Neural cell (in vitro differentiated cells): ENCODE results near the gene BPIFB4. TPM values are rescaled to one million over a fixed set of nuclear protein-coding genes. Genes with fewer than 3 reads are reported as not detected.

Experiments used
- H2AFZ ChIP-seq: fragments of 200-600, 300-800 bp; sonication (generic), shearing (Covaris generic); 2 replicates; pipeline ENCODE4 v1.6.0; 2014; ENCODE audit warnings: low read depth, mild to moderate bottlenecking, antibody characterized with exemption, low read length, moderate library complexity
- H3F3A ChIP-seq: fragments of 200-600 bp; shearing (Covaris generic); 2 replicates; pipeline ENCODE4 v1.6.1; 2016; ENCODE audit warnings: mild to moderate bottlenecking, moderate library complexity, mixed read lengths, antibody characterized with exemption, low read length; ENCODE audit not compliant: insufficient read depth, poor library complexity, severe bottlenecking
- H3K27ac ChIP-seq: fragments of 200-600, 300-800 bp; sonication (generic), shearing (Covaris generic); 2 replicates; pipeline ENCODE4 v1.5.1; 2014; ENCODE audit warnings: mild to moderate bottlenecking, low read length, moderate library complexity
- H3K27me3 ChIP-seq: fragments of 300-800, 200-600 bp; sonication (generic), shearing (Covaris generic); 2 replicates; pipeline ENCODE4 v1.6.0; 2014; ENCODE audit warnings: mild to moderate bottlenecking, low read depth, low read length, moderate library complexity; ENCODE audit not compliant: insufficient read depth
- H3K36me3 ChIP-seq: fragments of 300-800, 200-600 bp; sonication (generic), shearing (Covaris generic); 2 replicates; pipeline ENCODE4 v1.5.1; 2014; ENCODE audit warnings: mild to moderate bottlenecking, antibody characterized with exemption, low read length, moderate library complexity; ENCODE audit not compliant: insufficient read depth
- H3K4me2 ChIP-seq: fragments of 300-800, 200-600 bp; sonication (generic), shearing (Covaris generic); 2 replicates; pipeline ENCODE4 v1.6.0; 2014; ENCODE audit warnings: mild to moderate bottlenecking, low read length
- H3K4me3 ChIP-seq: fragments of 300-800, 200-600 bp; sonication (generic), shearing (Covaris generic); 2 replicates; pipeline ENCODE4 v1.5.1; 2014; ENCODE audit warnings: mild to moderate bottlenecking, low read length, moderate library complexity
- H3K79me2 ChIP-seq: fragments of 200-600 bp; shearing (Covaris generic); replicated peaks from 2 replicates; pipeline ENCODE4 v1.6.0; 2014; ENCODE audit warnings: mild to moderate bottlenecking, low read length, moderate library complexity; ENCODE audit not compliant: insufficient read depth
- H3K9ac ChIP-seq: fragments of 300-800, 200-600 bp; sonication (generic), shearing (Covaris generic); 2 replicates; pipeline ENCODE4 v1.6.1; 2016; ENCODE audit warnings: mild to moderate bottlenecking, low read length, mixed read lengths
- H3K9me2 ChIP-seq: fragments of 200-600 bp; shearing (Covaris generic); 2 replicates; pipeline ENCODE4 v1.6.1; 2016; ENCODE audit warnings: mild to moderate bottlenecking, low read length, mixed read lengths; ENCODE audit not compliant: insufficient read depth
- H3K9me3 ChIP-seq: fragments of 200-600, 300-800 bp; sonication (generic), shearing (Covaris generic); 2 replicates; pipeline ENCODE4 v1.6.1; 2016; ENCODE audit warnings: mild to moderate bottlenecking, mixed run types, low read length, moderate library complexity, mixed read lengths
- H4K20me1 ChIP-seq: fragments of 200-600 bp; shearing (Covaris generic); 2 replicates; pipeline ENCODE4 v1.6.1; 2016; ENCODE audit warnings: mild to moderate bottlenecking, mixed run types; ENCODE audit not compliant: insufficient read depth
- CTCF ChIP-seq: fragments of 450-650 bp; IDR thresholded peaks from 2 replicates; pipeline ENCODE4 v1.5.1; 2014; ENCODE audit warnings: antibody characterized with exemption, mild to moderate bottlenecking, moderate library complexity; ENCODE audit not compliant: poor library complexity, severe bottlenecking
- EP300 ChIP-seq: fragments of 450-650 bp; conservative IDR thresholded peaks from 2 replicates; pipeline ENCODE4 v1.6.1; 2014; ENCODE audit warnings: antibody characterized with exemption, mild to moderate bottlenecking, moderate library complexity; ENCODE audit not compliant: poor library complexity, severe bottlenecking
- EZH2 ChIP-seq: fragments of 200-600, 300-800 bp; shearing (Covaris generic), sonication (generic); IDR thresholded peaks from 2 replicates; pipeline ENCODE4 v1.6.1; 2014; ENCODE audit warnings: antibody characterized with exemption, low read length, borderline replicate concordance, mild to moderate bottlenecking; ENCODE audit not compliant: insufficient read depth, poor library complexity, severe bottlenecking
- MXI1 ChIP-seq: fragments of 450-650 bp; conservative IDR thresholded peaks from 2 replicates; pipeline ENCODE4 v1.6.1; 2014; ENCODE audit warnings: antibody characterized with exemption, mild to moderate bottlenecking; ENCODE audit not compliant: poor library complexity, severe bottlenecking
- POLR2AphosphoS5 ChIP-seq: IDR thresholded peaks from 2 replicates; pipeline ENCODE4 v1.6.1; 2012
- RAD21 ChIP-seq: fragments of 450-650 bp; conservative IDR thresholded peaks from 2 replicates; pipeline ENCODE4 v1.6.1; 2014; ENCODE audit warnings: antibody characterized with exemption, mild to moderate bottlenecking, moderate library complexity
- REST ChIP-seq: IDR thresholded peaks from 2 replicates; pipeline ENCODE4 v1.6.1; 2012; ENCODE audit warnings: borderline replicate concordance
- SMC3 ChIP-seq: fragments of 450-650 bp; conservative IDR thresholded peaks from 2 replicates; pipeline ENCODE4 v1.6.1; 2014; ENCODE audit warnings: antibody characterized with exemption, mild to moderate bottlenecking, moderate library complexity; ENCODE audit not compliant: poor library complexity
- TAF1 ChIP-seq: IDR thresholded peaks from 2 replicates; pipeline ENCODE4 v1.6.1; 2012; ENCODE audit warnings: low read depth
- polyA plus RNA-seq: library from polyadenylated mRNA; depleted of rRNA; stranded (reverse); fragments of >200 nt; gene quantifications from 2 replicates; pipeline ENCODE4 v1.2.3, GENCODE V29; 2014

BPIFB4 gene
- polyA plus RNA-seq, 1 donor from 2014 or later, result not detected

GRCh38 chr20:33133373-33133941 is 54.0 kb downstream of the BPIFB4 start:
- Histone ChIP-seq H2AFZ (no peak overlapping the region), H3K4me3 (no peak overlapping the region), H3K9me3 (no peaks in the 10 kb centered on the region), H4K20me1 (no peaks in the 10 kb centered on the region), H3K9ac (no peak overlapping the region), H3K9me2 (no peaks in the 10 kb centered on the region), H3K4me2 (no peak overlapping the region), H3K27me3 (no peaks in the 10 kb centered on the region), H3F3A (no peaks in the 10 kb centered on the region), H3K27ac (no peak overlapping the region), H3K36me3 (no peaks in the 10 kb centered on the region), H3K79me2 (no peaks in the 10 kb centered on the region)
- TF ChIP-seq EP300 (no peak), CTCF (no peak), EZH2 (no peak), REST (no peak), MXI1 (no peak), SMC3 (no peak), TAF1 (no peak), RAD21 (no peak), POLR2AphosphoS5 (no peak)

GRCh38 chr20:33137195-33137594 is 57.8 kb downstream of the BPIFB4 start:
- H4K20me1 ChIP-seq, result no peaks in the 10 kb centered on the region
- no peaks in the 10 kb centered on the region for H3K9me3 ChIP-seq
- no peaks in the 10 kb centered on the region for H3F3A ChIP-seq
- H3K9ac ChIP-seq, result no peak overlapping the region
- H3K27ac ChIP-seq, result no peak overlapping the region
- H3K36me3 ChIP-seq, result no peaks in the 10 kb centered on the region
- no peak overlapping the region for H3K4me2 ChIP-seq
- no peak overlapping the region for H3K4me3 ChIP-seq
- H3K27me3 ChIP-seq, result no peaks in the 10 kb centered on the region
- no peak for TF ChIP-seq SMC3
- TF ChIP-seq POLR2AphosphoS5, result no peak
- TF ChIP-seq CTCF, result no peak
- no peak for TF ChIP-seq RAD21
- TF ChIP-seq MXI1, result no peak
- TF ChIP-seq EP300, result no peak
- no peak for TF ChIP-seq EZH2
- no peak for TF ChIP-seq REST
- TF ChIP-seq TAF1, result no peak
- H2AFZ ChIP-seq, result no peak overlapping the region
- H3K9me2 ChIP-seq, result no peaks in the 10 kb centered on the region
- H3K79me2 ChIP-seq, result no peaks in the 10 kb centered on the region
